ENCODE data around the gene SIRPA.

Gene SIRPA

GRCh38 chr20:1907586-1907985 is 12.4 kb downstream of the SIRPA start:
- TF ChIP-seq CTCF (IDR thresholded peaks at IDR 0.05; ENCODE audit: low read depth, low read length, poor library complexity, severe bottlenecking), result no peak
- no peak for TF ChIP-seq EZH2phosphoT487 (IDR thresholded peaks at IDR 0.05; ENCODE audit: borderline replicate concordance, low read length)
- H3K27ac ChIP-seq (ENCODE audit: low read depth, low read length), result no peak overlapping the region
- no peaks in the 10 kb centered on the region for H4K20me1 ChIP-seq (ENCODE audit: control insufficient read depth, insufficient read depth, low read depth, low read length)
- no peaks in the 10 kb centered on the region for H3K4me1 ChIP-seq (ENCODE audit: control insufficient read depth, low read length)
- no peaks in the 10 kb centered on the region for H3K79me2 ChIP-seq (ENCODE audit: control insufficient read depth, low read length)
- no peaks in the 10 kb centered on the region for H3K27me3 ChIP-seq (ENCODE audit: control insufficient read depth, low read length)
- H3K36me3 ChIP-seq (ENCODE audit: control insufficient read depth, low read length), result no peaks in the 10 kb centered on the region
- H3K4me2 ChIP-seq (ENCODE audit: low read length), result no peak overlapping the region
- no peaks in the 10 kb centered on the region for H3K9me3 ChIP-seq (ENCODE audit: control insufficient read depth, insufficient read depth, low read length)
- no peaks in the 10 kb centered on the region for H3F3A ChIP-seq (ENCODE audit: control insufficient read depth, insufficient read depth)
- H3K4me3 ChIP-seq (ENCODE audit: low read length), result no peak overlapping the region
- no peaks in the 10 kb centered on the region for H3K9me2 ChIP-seq (replicated peaks; ENCODE audit: control insufficient read depth, low read length)

GRCh38 chr20:1908191-1908590 is 13.0 kb downstream of the SIRPA start:
- Histone ChIP-seq H3K4me2 (ENCODE audit: low read length) (no peak overlapping the region), H3K79me2 (ENCODE audit: control insufficient read depth, low read length) (no peaks in the 10 kb centered on the region), H3K9me3 (ENCODE audit: control insufficient read depth, insufficient read depth, low read length) (no peaks in the 10 kb centered on the region), H3K27me3 (ENCODE audit: control insufficient read depth, low read length) (no peaks in the 10 kb centered on the region), H3K27ac (ENCODE audit: low read depth, low read length) (no peak overlapping the region), H3K4me3 (ENCODE audit: low read length) (no peak overlapping the region), H3F3A (ENCODE audit: control insufficient read depth, insufficient read depth) (no peaks in the 10 kb centered on the region), H4K20me1 (ENCODE audit: control insufficient read depth, insufficient read depth, low read depth, low read length) (no peaks in the 10 kb centered on the region), H3K36me3 (ENCODE audit: control insufficient read depth, low read length) (no peaks in the 10 kb centered on the region), H3K9me2 (replicated peaks; ENCODE audit: control insufficient read depth, low read length) (no peaks in the 10 kb centered on the region), H3K4me1 (ENCODE audit: control insufficient read depth, low read length) (no peaks in the 10 kb centered on the region)
- TF ChIP-seq EZH2phosphoT487 (IDR thresholded peaks at IDR 0.05; ENCODE audit: borderline replicate concordance, low read length) (no peak), CTCF (IDR thresholded peaks at IDR 0.05; ENCODE audit: low read depth, low read length, poor library complexity, severe bottlenecking) (no peak)

- no peaks in the 10 kb centered on the region for H4K20me1 ChIP-seq (ENCODE audit: control insufficient read depth, insufficient read depth, low read depth, low read length)
- H3K27me3 ChIP-seq (ENCODE audit: control insufficient read depth, low read length), result no peaks in the 10 kb centered on the region
These were observed 13.9 kb downstream of the SIRPA start for GRCh38 chr20:1909097-1909496.

More at GRCh38 chr20:1909097-1909496, 13.9 kb downstream of the SIRPA start:
- TF ChIP-seq CTCF (IDR thresholded peaks at IDR 0.05; ENCODE audit: low read depth, low read length, poor library complexity, severe bottlenecking) (no peak), EZH2phosphoT487 (IDR thresholded peaks at IDR 0.05; ENCODE audit: borderline replicate concordance, low read length) (no peak)
- Histone ChIP-seq H3K36me3 (ENCODE audit: control insufficient read depth, low read length) (no peaks in the 10 kb centered on the region), H3K9me2 (replicated peaks; ENCODE audit: control insufficient read depth, low read length) (no peaks in the 10 kb centered on the region), H3K4me3 (ENCODE audit: low read length) (no peak overlapping the region), H3F3A (ENCODE audit: control insufficient read depth, insufficient read depth) (no peaks in the 10 kb centered on the region), H3K79me2 (ENCODE audit: control insufficient read depth, low read length) (no peaks in the 10 kb centered on the region), H3K4me2 (ENCODE audit: low read length) (no peak overlapping the region), H3K9me3 (ENCODE audit: control insufficient read depth, insufficient read depth, low read length) (no peaks in the 10 kb centered on the region), H3K4me1 (ENCODE audit: control insufficient read depth, low read length) (no peaks in the 10 kb centered on the region), H3K27ac (ENCODE audit: low read depth, low read length) (no peak overlapping the region)
